GM12878 (cell line): Measurements from ENCODE around the gene LDLR. TPM values are rescaled to one million over a fixed set of nuclear protein-coding genes. Genes with fewer than 3 reads are reported as not detected.
"Not testable (repeated sequence)": the region's sequence is repeated elsewhere in the genome, so short reads cannot be mapped to it uniquely, and the experiment has no call there.

Experiments
- ATAC-seq: fragments of 200-7000 bp; cut with Tn5 transposase; 3 replicates; pipeline ENCODE4 v1.9.1; 2020; ENCODE audit warnings: mild to moderate bottlenecking, moderate library complexity
- BruUV-seq: library from RNA; stranded (reverse); fragments of 400-500 nt; replicated peaks from 2 replicates; lab custom pipeline; 2021; lab: Mats Ljungman, UMichigan
- CTCF ChIA-PET: fragments of 300-600 bp; sonication (Branson Sonifier 250); formaldehyde crosslinking; extraction: SDS; loops from one replicate; lab custom pipeline; 2021; ENCODE audit warnings: inconsistent platforms; lab: Yijun Ruan, JAX
- POLR2A ChIA-PET: fragments of 350-600 bp; formaldehyde crosslinking; extraction: SDS; loops from one replicate; lab custom pipeline; 2021; ENCODE audit warnings: inconsistent platforms; lab: Charles Lee
- RAD21 ChIA-PET: fragments of 300-600 bp; sonication (Branson Sonifier 250); formaldehyde crosslinking; loops from one replicate; lab custom pipeline; 2023; ENCODE audit warnings: antibody characterized with exemption; ENCODE audit not compliant: unreplicated experiment; lab: Charles Lee
- SMC1A ChIA-PET: fragments of 300-600 bp; sonication (Branson Sonifier 250); formaldehyde crosslinking; loops from one replicate; lab custom pipeline; 2023; ENCODE audit not compliant: unreplicated experiment, uncharacterized antibody; lab: Charles Lee
- DNase-seq: peaks from one replicate; pipeline ENCODE4 v3.0.0-alpha.2; 2011; ENCODE audit warnings: low read depth, low spot score
- FAIRE-seq: peaks from 3 replicates; lab custom pipeline; 2011; peaks lifted over from hg19 to GRCh38; lab: Jason Lieb, UNC
- H2AFZ ChIP-seq: 2 replicates; pipeline ENCODE4 v1.6.0; 2011; ENCODE audit warnings: low read depth, low read length, control low read depth; ENCODE audit not compliant: control insufficient read depth
- H3K27ac ChIP-seq: 2 replicates; pipeline ENCODE4 v1.5.1; 2011; ENCODE audit warnings: control low read depth; ENCODE audit not compliant: control insufficient read depth, insufficient read depth
- H3K27me3 ChIP-seq, 2 experiments: replicated peaks in 1 of 2; 2 replicates each; pipeline versions ENCODE4 v1.6.0 to v1.6.1; 2011; ENCODE audit warnings: low read length in 1 of 2; ENCODE audit not compliant: control insufficient read depth in 2 of 2, insufficient read depth in 2 of 2
- H3K36me3 ChIP-seq, 2 experiments: 2 replicates each; pipeline ENCODE4 v1.5.1; 2011; ENCODE audit warnings: low read length in 1 of 2; ENCODE audit not compliant: control insufficient read depth in 2 of 2, insufficient read depth in 2 of 2
- H3K4me1 ChIP-seq: 2 replicates; pipeline ENCODE4 v1.6.1; 2011; ENCODE audit warnings: mild to moderate bottlenecking, low read length, moderate library complexity, mixed read lengths; ENCODE audit not compliant: control insufficient read depth, insufficient read depth
- H3K4me2 ChIP-seq: 2 replicates; pipeline ENCODE4 v1.6.0; 2011; ENCODE audit warnings: control low read depth; ENCODE audit not compliant: control insufficient read depth, insufficient read depth
- H3K4me3 ChIP-seq: fragments of 200-600 bp; sonication (generic); 2 replicates; pipeline ENCODE4 v1.5.1; 2016
- H3K79me2 ChIP-seq: 2 replicates; pipeline ENCODE4 v1.6.0; 2011; ENCODE audit warnings: low read length; ENCODE audit not compliant: control insufficient read depth, insufficient read depth
- H3K9ac ChIP-seq: 2 replicates; pipeline ENCODE4 v1.8.0; 2011; ENCODE audit warnings: low read length, control low read depth, mixed read lengths; ENCODE audit not compliant: control insufficient read depth, insufficient read depth
- H3K9me3 ChIP-seq: replicated peaks from 3 replicates; pipeline ENCODE4 v1.5.1; 2011; ENCODE audit warnings: mild to moderate bottlenecking, low read length; ENCODE audit not compliant: control insufficient read depth, insufficient read depth
- H4K20me1 ChIP-seq: 2 replicates; pipeline ENCODE4 v1.6.0; 2011; ENCODE audit not compliant: control insufficient read depth, insufficient read depth
- GATAD2B ChIP-seq: fragments of 450-650 bp; conservative IDR thresholded peaks from 2 replicates; pipeline ENCODE4 v1.6.1; 2017; ENCODE audit warnings: low read depth, mild to moderate bottlenecking, moderate library complexity
- IKZF1 ChIP-seq: fragments of 450-650 bp; conservative IDR thresholded peaks from 2 replicates; pipeline ENCODE4 v1.6.1; 2017; ENCODE audit warnings: antibody characterized with exemption, mild to moderate bottlenecking
- LARP7 ChIP-seq: fragments of 450-650 bp; IDR thresholded peaks from 2 replicates; pipeline ENCODE4 v1.6.1; 2017; ENCODE audit warnings: mild to moderate bottlenecking
- NR2F1 ChIP-seq: fragments of 450-650 bp; conservative IDR thresholded peaks from 2 replicates; pipeline ENCODE4 v1.6.1; 2017; ENCODE audit warnings: mild to moderate bottlenecking
- RCOR1 ChIP-seq: conservative IDR thresholded peaks from 2 replicates; pipeline ENCODE4 v1.6.1; 2012; ENCODE audit warnings: low read depth, low read length, improper control_type of control experiment
- WGBS: methylation state at CpG from one replicate; pipeline ENCODE4 v1.1.6; 2016; ENCODE audit warnings: low lambda C conversion rate; ENCODE audit not compliant: insufficient replicate concordance, insufficient coverage; ENCODE audit errors: missing lambda C conversion rate; 5-methylcytosine and 5-hydroxymethylcytosine counted together
- in situ Hi-C: fragments of 300-500 bp; cut with MboI; formaldehyde crosslinking; loops from 9 replicates; pipeline ENCODE4 v1.14.3; 2018; ENCODE audit warnings: mixed read lengths
- intact Hi-C: fragments of 100-400 bp; cut with micrococcal nuclease; formaldehyde crosslinking; loops from one replicate; pipeline ENCODE4 v1.14.2; 2022; ENCODE audit not compliant: unreplicated experiment
- polyA plus RNA-seq, 11 experiments: library from polyadenylated mRNA; depleted of rRNA in 4 of 11; unstranded in 6 of 11; stranded (reverse) in 5 of 11; fragments of >200 nt; fragmentation: Nextera tagmentation in 4 of 11; fragmentation: Illumina TruSeq in 1 of 11; extraction: Ambion mirVana in 4 of 11; extraction: Trizol in 1 of 11; gene quantifications; 1 replicate in 1 of 11; 2 replicates in 10 of 11; pipeline versions ENCODE4 v1.2.1 to v1.2.3, GENCODE V29; 2011 to 2016; ENCODE audit warnings: inconsistent platforms in 2 of 11, missing spikeins in 2 of 11, low read depth in 1 of 11
- total RNA-seq, 4 experiments: library from RNA; depleted of rRNA in 3 of 4; stranded (reverse); fragments of >200 nt in 3 of 4; fragmentation: Illumina TruSeq in 1 of 4; extraction: Trizol in 1 of 4; gene quantifications; 2 replicates each; pipeline versions ENCODE4 v1.2.1 to v1.2.3, GENCODE V29; 2013 to 2021
- TF ChIP-seq, protein P1 (sequence below): fragments of 450-650 bp; IDR thresholded peaks from 2 replicates; pipeline ENCODE4 v1.6.1; 2017; ENCODE audit warnings: mild to moderate bottlenecking, moderate library complexity
- TF ChIP-seq, protein P2 (sequence below): fragments of 450-650 bp; conservative IDR thresholded peaks from 2 replicates; pipeline ENCODE4 v1.6.1; 2017; ENCODE audit warnings: mild to moderate bottlenecking, moderate library complexity

Gene LDLR
- total and polyA plus RNA-seq, 10 of the 15 experiments (the other 5 are each of a cell fraction or from before 2014, with no cell fraction given) = 11.3 to 59.2 (median 27.3) TPM

DNA sequence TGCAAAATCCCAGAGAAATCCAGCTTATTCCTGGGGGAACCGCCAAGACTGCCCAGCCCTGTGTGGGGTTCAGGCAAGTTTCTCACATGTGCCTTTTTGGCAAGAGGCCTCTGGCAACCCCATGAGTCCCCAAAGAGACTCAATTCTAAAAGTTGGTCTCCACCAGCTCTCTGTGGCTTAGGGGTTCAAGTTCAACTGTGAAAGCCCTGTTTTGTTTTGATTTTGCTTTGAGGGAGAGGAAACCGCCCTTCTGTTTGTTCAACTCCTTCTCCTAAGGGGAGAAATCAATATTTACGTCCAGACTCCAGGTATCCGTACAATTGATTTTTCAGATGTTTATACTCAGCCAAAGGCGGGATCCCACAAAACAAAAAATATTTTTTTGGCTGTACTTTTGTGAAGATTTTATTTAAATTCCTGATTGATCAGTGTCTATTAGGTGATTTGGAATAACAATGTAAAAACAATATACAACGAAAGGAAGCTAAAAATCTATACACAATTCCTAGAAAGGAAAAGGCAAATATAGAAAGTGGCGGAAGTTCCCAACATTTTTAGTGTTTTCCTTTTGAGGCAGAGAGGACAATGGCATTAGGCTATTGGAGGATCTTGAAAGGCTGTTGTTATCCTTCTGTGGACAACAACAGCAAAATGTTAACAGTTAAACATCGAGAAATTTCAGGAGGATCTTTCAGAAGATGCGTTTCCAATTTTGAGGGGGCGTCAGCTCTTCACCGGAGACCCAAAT is 583 bp upstream of the LDLR start (continued):
- TF ChIP-seq, protein P1, sequence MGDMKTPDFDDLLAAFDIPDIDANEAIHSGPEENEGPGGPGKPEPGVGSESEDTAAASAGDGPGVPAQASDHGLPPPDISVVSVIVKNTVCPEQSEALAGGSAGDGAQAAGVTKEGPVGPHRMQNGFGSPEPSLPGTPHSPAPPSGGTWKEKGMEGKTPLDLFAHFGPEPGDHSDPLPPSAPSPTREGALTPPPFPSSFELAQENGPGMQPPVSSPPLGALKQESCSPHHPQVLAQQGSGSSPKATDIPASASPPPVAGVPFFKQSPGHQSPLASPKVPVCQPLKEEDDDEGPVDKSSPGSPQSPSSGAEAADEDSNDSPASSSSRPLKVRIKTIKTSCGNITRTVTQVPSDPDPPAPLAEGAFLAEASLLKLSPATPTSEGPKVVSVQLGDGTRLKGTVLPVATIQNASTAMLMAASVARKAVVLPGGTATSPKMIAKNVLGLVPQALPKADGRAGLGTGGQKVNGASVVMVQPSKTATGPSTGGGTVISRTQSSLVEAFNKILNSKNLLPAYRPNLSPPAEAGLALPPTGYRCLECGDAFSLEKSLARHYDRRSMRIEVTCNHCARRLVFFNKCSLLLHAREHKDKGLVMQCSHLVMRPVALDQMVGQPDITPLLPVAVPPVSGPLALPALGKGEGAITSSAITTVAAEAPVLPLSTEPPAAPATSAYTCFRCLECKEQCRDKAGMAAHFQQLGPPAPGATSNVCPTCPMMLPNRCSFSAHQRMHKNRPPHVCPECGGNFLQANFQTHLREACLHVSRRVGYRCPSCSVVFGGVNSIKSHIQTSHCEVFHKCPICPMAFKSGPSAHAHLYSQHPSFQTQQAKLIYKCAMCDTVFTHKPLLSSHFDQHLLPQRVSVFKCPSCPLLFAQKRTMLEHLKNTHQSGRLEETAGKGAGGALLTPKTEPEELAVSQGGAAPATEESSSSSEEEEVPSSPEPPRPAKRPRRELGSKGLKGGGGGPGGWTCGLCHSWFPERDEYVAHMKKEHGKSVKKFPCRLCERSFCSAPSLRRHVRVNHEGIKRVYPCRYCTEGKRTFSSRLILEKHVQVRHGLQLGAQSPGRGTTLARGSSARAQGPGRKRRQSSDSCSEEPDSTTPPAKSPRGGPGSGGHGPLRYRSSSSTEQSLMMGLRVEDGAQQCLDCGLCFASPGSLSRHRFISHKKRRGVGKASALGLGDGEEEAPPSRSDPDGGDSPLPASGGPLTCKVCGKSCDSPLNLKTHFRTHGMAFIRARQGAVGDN = 0 out of 2 replicates have a peak, but pooled peaks have one; percentile 47
- TF ChIP-seq RCOR1 (no peak), IKZF1 (no peak)
- TF ChIP-seq, all 136 proteins: peak for 4

DNA sequence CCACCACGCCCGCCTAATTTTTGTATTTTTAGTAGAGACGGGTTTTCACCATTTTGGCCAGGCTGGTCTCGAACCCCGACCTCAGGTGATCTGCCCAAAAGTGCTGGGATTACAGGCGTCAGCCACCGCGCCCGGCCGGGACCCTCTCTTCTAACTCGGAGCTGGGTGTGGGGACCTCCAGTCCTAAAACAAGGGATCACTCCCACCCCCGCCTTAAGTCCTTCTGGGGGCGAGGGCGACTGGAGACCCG is 676 bp downstream of the LDLR start:
- RAD21 ChIA-PET = interaction anchor here (1.2 to 2.9 kb wide), 4 partner anchors 54 to 217 kb away, joined by 3 to 15 read pairs (median 6); no protein-coding TSS in a partner anchor
- ATAC-seq = peak; percentile 11
- BruUV-seq = not testable (repeated sequence)

More for the DNA sequence above, 676 bp downstream of the LDLR start:
- H3K4me2 ChIP-seq = peak overlapping the region; percentile 54
- H3K9ac ChIP-seq = peak overlapping the region; percentile 87
- intact Hi-C loops = loop anchor here (5.0 to 10.0 kb wide), 3 partner anchors 213 to 1695 kb away; partner anchors contain the start of gene DNM2
- H3K36me3 ChIP-seq, H3K9me3 ChIP-seq, H4K20me1 ChIP-seq, DNase-seq, H3K27me3 ChIP-seq, in situ Hi-C loops, FAIRE-seq: not testable (repeated sequence)
- H3K4me1 ChIP-seq = peaks cover 35% of the 10 kb centered on the region
- peaks cover 51% of the 10 kb centered on the region for H3K79me2 ChIP-seq
- ChIA-PET CTCF (interaction anchor here (1.1 to 1.6 kb wide), 3 partner anchors 127 to 218 kb away, joined by 3 read pairs; no protein-coding TSS in a partner anchor), POLR2A (interaction anchor here (0.5 to 2.5 kb wide), 8 partner anchors 54 to 217 kb away, joined by 3 to 10 read pairs (median 4); no protein-coding TSS in a partner anchor)
- H3K27ac ChIP-seq = peak overlapping the region; percentile 90
- peak overlapping the region; percentile 91 for H3K4me3 ChIP-seq
- H2AFZ ChIP-seq = peak overlapping the region; percentile 24; the same call in 1 of the 2 replicates
- TF ChIP-seq NR2F1 (peak; percentile 55), LARP7 (peak; percentile 49), GATAD2B (peak; percentile 66; the same call in 1 of the 2 replicates)
- TF ChIP-seq, protein P2, sequence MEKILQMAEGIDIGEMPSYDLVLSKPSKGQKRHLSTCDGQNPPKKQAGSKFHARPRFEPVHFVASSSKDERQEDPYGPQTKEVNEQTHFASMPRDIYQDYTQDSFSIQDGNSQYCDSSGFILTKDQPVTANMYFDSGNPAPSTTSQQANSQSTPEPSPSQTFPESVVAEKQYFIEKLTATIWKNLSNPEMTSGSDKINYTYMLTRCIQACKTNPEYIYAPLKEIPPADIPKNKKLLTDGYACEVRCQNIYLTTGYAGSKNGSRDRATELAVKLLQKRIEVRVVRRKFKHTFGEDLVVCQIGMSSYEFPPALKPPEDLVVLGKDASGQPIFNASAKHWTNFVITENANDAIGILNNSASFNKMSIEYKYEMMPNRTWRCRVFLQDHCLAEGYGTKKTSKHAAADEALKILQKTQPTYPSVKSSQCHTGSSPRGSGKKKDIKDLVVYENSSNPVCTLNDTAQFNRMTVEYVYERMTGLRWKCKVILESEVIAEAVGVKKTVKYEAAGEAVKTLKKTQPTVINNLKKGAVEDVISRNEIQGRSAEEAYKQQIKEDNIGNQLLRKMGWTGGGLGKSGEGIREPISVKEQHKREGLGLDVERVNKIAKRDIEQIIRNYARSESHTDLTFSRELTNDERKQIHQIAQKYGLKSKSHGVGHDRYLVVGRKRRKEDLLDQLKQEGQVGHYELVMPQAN = peak; percentile 74
- TF ChIP-seq, all 136 proteins: peak for 4; not testable (repeated sequence) for 132
- 2% methylated on average over 15 of the region's 15 CpGs for WGBS
- SMC1A ChIA-PET = interaction anchor here (0.7 to 3.3 kb wide), 4 partner anchors 11 to 285 kb away, joined by 3 to 13 read pairs (median 4); no protein-coding TSS in a partner anchor
